HEK293T (cell line): ENCODE measurements around the gene HOXA9.

Source experiments
- CTCF ChIA-PET: fragments of 350-600 bp; formaldehyde crosslinking; extraction: SDS; loops from one replicate; lab custom pipeline; 2021; ENCODE audit warnings: antibody characterized with exemption, inconsistent platforms; lab: Yijun Ruan, JAX
- POLR2A ChIA-PET: fragments of 350-600 bp; formaldehyde crosslinking; extraction: SDS; loops from one replicate; lab custom pipeline; 2020; ENCODE audit warnings: antibody characterized with exemption, inconsistent platforms; lab: Yijun Ruan, JAX
- DNase-seq: peaks from one replicate; pipeline ENCODE4 v3.0.0; 2012; ENCODE audit warnings: mixed read lengths; ENCODE audit errors: extremely low spot score
- ARNT ChIP-seq: fragments of 450-650 bp; IDR thresholded peaks from 2 replicates; pipeline ENCODE4 v1.6.1; 2017; ENCODE audit warnings: mild to moderate bottlenecking
- BHLHE40 ChIP-seq: fragments of 450-650 bp; IDR thresholded peaks from 2 replicates; pipeline ENCODE4 v1.6.1; 2016; ENCODE audit warnings: mild to moderate bottlenecking, moderate library complexity, borderline replicate concordance
- CTBP1 ChIP-seq: fragments of 450-650 bp; IDR thresholded peaks from 2 replicates; pipeline ENCODE4 v1.6.1; 2016; ENCODE audit warnings: borderline replicate concordance
- ELF4 ChIP-seq: fragments of 450-650 bp; IDR thresholded peaks from 2 replicates; pipeline ENCODE4 v1.6.1; 2017; ENCODE audit warnings: antibody characterized with exemption
- FOXA1 ChIP-seq: fragments of 450-650 bp; IDR thresholded peaks from 2 replicates; pipeline ENCODE4 v1.6.1; 2016; ENCODE audit warnings: mild to moderate bottlenecking
- FOXK2 ChIP-seq: fragments of 450-650 bp; IDR thresholded peaks from 2 replicates; pipeline ENCODE4 v1.6.1; 2016; ENCODE audit warnings: mild to moderate bottlenecking
- FOXM1 ChIP-seq: fragments of 450-650 bp; IDR thresholded peaks from 2 replicates; pipeline ENCODE4 v1.6.1; 2017; ENCODE audit warnings: mild to moderate bottlenecking, borderline replicate concordance
- HDGF ChIP-seq: fragments of 450-650 bp; IDR thresholded peaks from 2 replicates; pipeline ENCODE4 v1.6.1; 2017; ENCODE audit warnings: antibody characterized with exemption, borderline replicate concordance
- L3MBTL2 ChIP-seq: fragments of 450-650 bp; conservative IDR thresholded peaks from 2 replicates; pipeline ENCODE4 v1.6.1; 2016; ENCODE audit warnings: mild to moderate bottlenecking
- LEF1 ChIP-seq: fragments of 450-650 bp; IDR thresholded peaks from 2 replicates; pipeline ENCODE4 v1.6.1; 2017; ENCODE audit warnings: mild to moderate bottlenecking, borderline replicate concordance
- NFRKB ChIP-seq: fragments of 450-650 bp; IDR thresholded peaks from 2 replicates; pipeline ENCODE4 v1.6.1; 2016; ENCODE audit warnings: mild to moderate bottlenecking, moderate library complexity
- PKNOX1 ChIP-seq: fragments of 450-650 bp; IDR thresholded peaks from 2 replicates; pipeline ENCODE4 v1.6.1; 2016
- SP1 ChIP-seq: fragments of 450-650 bp; IDR thresholded peaks from 2 replicates; pipeline ENCODE4 v1.6.1; 2017
- SUZ12 ChIP-seq: fragments of 450-650 bp; IDR thresholded peaks from 2 replicates; pipeline ENCODE4 v1.6.1; 2016; ENCODE audit warnings: mild to moderate bottlenecking
- TARDBP ChIP-seq: fragments of 450-650 bp; IDR thresholded peaks from 2 replicates; pipeline ENCODE4 v1.6.1; 2016
- ZNF384 ChIP-seq: fragments of 450-650 bp; IDR thresholded peaks from 2 replicates; pipeline ENCODE4 v1.6.1; 2016

HOXA9 gene

GRCh38 chr7:27161721-27162560 lies 3.4 kb downstream of the HOXA9 start:
- TF ChIP-seq CTBP1 (no peak), SUZ12 (no peak), ARNT (no peak), TARDBP (no peak), PKNOX1 (no peak), ELF4 (no peak)
- DNase-seq, result no peak
- ChIA-PET POLR2A (interaction anchor here (0.7 to 3.9 kb wide), 14 partner anchors 8 to 963 kb away, joined by 3 to 45 read pairs (median 4); partner anchors contain the start of genes HOXA11, HOXA3, HOXA4 and HOXA5), CTCF (interaction anchor here (0.5 to 3.5 kb wide), 12 partner anchors 12 to 954 kb away, joined by 3 to 23 read pairs (median 4); partner anchors contain the start of gene HOXA5)

- no peak for DNase-seq
- no peak for TF ChIP-seq FOXA1
- TF ChIP-seq PKNOX1, result no peak
- no peak for TF ChIP-seq SUZ12
- 0 out of 2 replicates have a peak, but pooled peaks have one; percentile 35 for TF ChIP-seq LEF1
- TF ChIP-seq NFRKB, result no peak
- POLR2A ChIA-PET, result interaction anchor here (0.6 to 3.9 kb wide), 21 partner anchors 9 to 1299 kb away, joined by 3 to 45 read pairs (median 3); partner anchors contain the start of genes HNRNPA2B1, HOXA11, HOXA3 and HOXA4
- CTCF ChIA-PET, result interaction anchor here (0.5 to 3.5 kb wide), 19 partner anchors 11 to 953 kb away, joined by 3 to 23 read pairs (median 4); partner anchors contain the start of gene HOXA5
Observed at GRCh38 chr7:27161214-27161720, 4.1 kb downstream of the HOXA9 start.

- DNase-seq, result peak; percentile 61
- CTCF ChIA-PET, result interaction anchor here (0.6 to 3.5 kb wide), 18 partner anchors 11 to 793 kb away, joined by 3 to 23 read pairs (median 4); partner anchors contain the start of gene HOXA5
- POLR2A ChIA-PET, result interaction anchor here (0.6 to 3.9 kb wide), 20 partner anchors 10 to 1298 kb away, joined by 3 to 45 read pairs (median 3); partner anchors contain the start of genes HNRNPA2B1, HOXA11, HOXA3 and HOXA4
- TF ChIP-seq CTBP1 (no peak), NFRKB (no peak), ELF4 (no peak), TARDBP (no peak), ARNT (no peak; the same call in 1 of the 2 replicates), FOXA1 (no peak), PKNOX1 (no peak), HDGF (no peak), BHLHE40 (no peak), ZNF384 (no peak), LEF1 (no peak), L3MBTL2 (no peak), SP1 (no peak), FOXM1 (no peak), FOXK2 (no peak), SUZ12 (no peak)
Observed at GRCh38 chr7:27160546-27161213, 4.7 kb downstream of the HOXA9 start.

- DNase-seq, result no peak
- POLR2A ChIA-PET, result interaction anchor here (0.9 to 17.5 kb wide), 8 partner anchors 10 to 1298 kb away, joined by 3 to 367 read pairs (median 6); partner anchors contain the start of genes HOXA10, HOXA3, HOXA5 and HOXA6
- CTCF ChIA-PET, result interaction anchor here (0.9 to 3.5 kb wide), 8 partner anchors 9 to 791 kb away, joined by 3 to 23 read pairs (median 4); no protein-coding TSS in a partner anchor
- TF ChIP-seq L3MBTL2 (peak; percentile 44; the same call in 1 of the 2 replicates), ARNT (no peak)
Observed at GRCh38 chr7:27160145-27160545, 5.2 kb downstream of the HOXA9 start.

GRCh38 chr7:27159266-27160144 lies 5.8 kb downstream of the HOXA9 start:
- ChIA-PET POLR2A (interaction anchor here (0.6 to 17.5 kb wide), 11 partner anchors 9 to 958 kb away, joined by 3 to 367 read pairs (median 4); partner anchors contain the start of genes CBX3, HOXA10, HOXA11 and HOXA5), CTCF (interaction anchor here (0.6 to 1.5 kb wide), 6 partner anchors 9 to 790 kb away, joined by 3 to 8 read pairs (median 4); no protein-coding TSS in a partner anchor)
- no peak for DNase-seq
- TF ChIP-seq CTBP1 (peak; percentile 79; the same call in 1 of the 2 replicates), SUZ12 (no peak)
